ENCODE results near the gene ADAM15.

- TF ChIP-seq CTCF (IDR thresholded peaks at IDR 0.05) (no peak), POLR2AphosphoS5 (IDR thresholded peaks at IDR 0.05) (no peak)
Observed at GRCh38 chr1:155029513-155030242, 21.4 kb upstream of the ADAM15 start.

Data from gastroesophageal sphincter (tissue), 3 donors.